ENCODE results near the gene OSBPL10.

GRCh38 chr3:31762888-31763351 is 218.1 kb downstream of the OSBPL10 start:
- TF ChIP-seq MAFK (IDR thresholded peaks at IDR 0.05; ENCODE audit: low read depth, low read length) (no peak), CTCF (conservative IDR thresholded peaks at IDR 0.05; ENCODE audit: low read depth, low read length) (no peak), USF2 (IDR thresholded peaks at IDR 0.05; ENCODE audit: low read depth, low read length) (no peak), RCOR1 (IDR thresholded peaks at IDR 0.05; ENCODE audit: insufficient replicate concordance, low read length) (no peak), POLR2A (IDR thresholded peaks at IDR 0.05; ENCODE audit: low read depth, low read length) (no peak), MAZ (IDR thresholded peaks at IDR 0.05; ENCODE audit: borderline replicate concordance, low read depth, low read length) (no peak), RAD21 (IDR thresholded peaks at IDR 0.05; ENCODE audit: low read length) (no peak), BHLHE40 (IDR thresholded peaks at IDR 0.05; ENCODE audit: low read depth, low read length) (no peak), RFX5 (IDR thresholded peaks at IDR 0.05; ENCODE audit: low read depth, low read length) (no peak), SMC3 (IDR thresholded peaks at IDR 0.05; ENCODE audit: low read depth, low read length) (no peak), MXI1 (IDR thresholded peaks at IDR 0.05; ENCODE audit: borderline replicate concordance, low read depth, low read length) (no peak), ELK1 (IDR thresholded peaks at IDR 0.05; ENCODE audit: borderline replicate concordance, low read depth, low read length) (no peak)
